Keratinocyte (primary cell): ENCODE results near the gene AADACL3. TPM values are rescaled to one million over a fixed set of nuclear protein-coding genes. Genes with fewer than 3 reads are reported as not detected.

Source experiments
- DNase-seq: peaks from one replicate; pipeline ENCODE4 v3.0.0-alpha.2; 2011; ENCODE audit warnings: low read depth, missing footprints, low spot score
- FAIRE-seq: peaks from 2 replicates; lab custom pipeline; 2011; peaks lifted over from hg19 to GRCh38; lab: Jason Lieb, UNC
- H2AFZ ChIP-seq: 2 replicates; pipeline ENCODE4 v1.6.0; 2012; ENCODE audit warnings: low read length, control low read depth, inconsistent platforms; ENCODE audit not compliant: control insufficient read depth
- H3K27ac ChIP-seq: 2 replicates; pipeline ENCODE4 v1.5.1; 2011; ENCODE audit warnings: low read length; ENCODE audit not compliant: control insufficient read depth, insufficient read depth
- H3K27me3 ChIP-seq: 3 replicates; pipeline ENCODE4 v1.6.0; 2011; ENCODE audit warnings: low read length; ENCODE audit not compliant: control insufficient read depth, insufficient read depth; ENCODE audit errors: extremely low read depth
- H3K36me3 ChIP-seq, 2 experiments: 2 replicates in 1 of 2; 3 replicates in 1 of 2; pipeline ENCODE4 v1.5.1; 2011; ENCODE audit warnings: low read length in 2 of 2, mild to moderate bottlenecking in 1 of 2; ENCODE audit not compliant: control insufficient read depth in 2 of 2, insufficient read depth in 2 of 2; ENCODE audit errors: extremely low read depth in 1 of 2
- H3K4me1 ChIP-seq: 3 replicates; pipeline ENCODE4 v1.5.1; 2011; ENCODE audit warnings: low read length; ENCODE audit not compliant: control insufficient read depth, insufficient read depth; ENCODE audit errors: extremely low read depth
- H3K4me2 ChIP-seq: 3 replicates; pipeline ENCODE4 v1.6.0; 2011; ENCODE audit warnings: low read depth, low read length; ENCODE audit not compliant: control insufficient read depth, insufficient read depth; ENCODE audit errors: extremely low read depth
- H3K4me3 ChIP-seq, 3 experiments: fragments of 200-600 bp in 1 of 3; sonication (generic) in 1 of 3; 2 replicates in 2 of 3; 3 replicates in 1 of 3; pipeline ENCODE4 v1.5.1; 2011 to 2016; ENCODE audit warnings: low read length in 3 of 3, mild to moderate bottlenecking in 3 of 3, control low read depth in 2 of 3, inconsistent platforms in 1 of 3, low read depth in 1 of 3, mixed read lengths in 1 of 3, mixed run types in 1 of 3, moderate library complexity in 1 of 3; ENCODE audit not compliant: control insufficient read depth in 2 of 3, insufficient read depth in 2 of 3; ENCODE audit errors: extremely low read depth in 1 of 3
- H3K79me2 ChIP-seq: 2 replicates; pipeline ENCODE4 v1.6.0; 2012; ENCODE audit warnings: low read length; ENCODE audit not compliant: control insufficient read depth, insufficient read depth
- H3K9ac ChIP-seq: 3 replicates; pipeline ENCODE4 v1.6.0; 2011; ENCODE audit warnings: low read length; ENCODE audit not compliant: control insufficient read depth, insufficient read depth; ENCODE audit errors: extremely low read depth
- H3K9me1 ChIP-seq: 3 replicates; pipeline ENCODE4 v1.6.0; 2011; ENCODE audit warnings: low read length; ENCODE audit not compliant: control insufficient read depth, insufficient read depth; ENCODE audit errors: extremely low read depth
- H3K9me3 ChIP-seq: 2 replicates; pipeline ENCODE4 v1.5.1; 2012; ENCODE audit warnings: low read depth, low read length; ENCODE audit not compliant: control insufficient read depth
- H4K20me1 ChIP-seq: 3 replicates; pipeline ENCODE4 v1.6.0; 2011; ENCODE audit warnings: low read length; ENCODE audit not compliant: control insufficient read depth, insufficient read depth; ENCODE audit errors: extremely low read depth
- EZH2 ChIP-seq: IDR thresholded peaks from one replicate; pipeline ENCODE4 v1.6.1; 2012; ENCODE audit warnings: inconsistent platforms, mild to moderate bottlenecking, low read length, moderate library complexity
- dilution Hi-C: fragments of 300-500 bp; cut with MboI; formaldehyde crosslinking; loops from one replicate; pipeline ENCODE4 v1.7.0; 2020; ENCODE audit warnings: low sequenced_read_pairs; ENCODE audit not compliant: extremely low pct_ligation_motif_present
- polyA plus RNA-seq, 5 experiments: library from polyadenylated mRNA; depleted of rRNA in 3 of 5; stranded (reverse) in 3 of 5; stranded (forward) in 1 of 5; unstranded in 1 of 5; fragments of >200 nt; gene quantifications; 1 replicate in 1 of 5; 2 replicates in 3 of 5; 3 replicates in 1 of 5; pipeline versions ENCODE4 v1.2.1 to v1.2.3, GENCODE V29; 2011 to 2012; ENCODE audit warnings: missing spikeins in 2 of 5, low read depth in 1 of 5, low replicate concordance in 1 of 5
- TF ChIP-seq, protein P1 (sequence below), 3 experiments: IDR thresholded peaks in 1 of 3; conservative IDR thresholded peaks in 1 of 3; optimal IDR thresholded peaks in 1 of 3; 2 replicates in 2 of 3; 3 replicates in 1 of 3; pipeline versions ENCODE3 to v1.5.1; 2011; ENCODE audit warnings: low read length in 3 of 3, mild to moderate bottlenecking in 3 of 3, moderate library complexity in 2 of 3, control low read depth in 1 of 3, inconsistent platforms in 1 of 3; ENCODE audit not compliant: insufficient read depth in 2 of 3; ENCODE audit errors: extremely low read depth in 1 of 3

Gene AADACL3
- polyA plus RNA-seq, 1 donor (not counting 4 experiments of a cell fraction or from before 2014, with no cell fraction given) = 0.03 TPM

- dilution Hi-C loops = no loop called here
- H4K20me1 ChIP-seq = no peaks in the 10 kb centered on the region
- FAIRE-seq = no peak
Measured at GRCh38 chr1:12761781-12762180, 45.9 kb downstream of the AADACL3 start.

GRCh38 chr1:12762766-12763165, 46.9 kb downstream of the AADACL3 start:
- Histone ChIP-seq H3K27ac (no peak overlapping the region), H3K79me2 (no peaks in the 10 kb centered on the region), H3K36me3 (no peaks in the 10 kb centered on the region), H4K20me1 (no peaks in the 10 kb centered on the region), H2AFZ (no peak overlapping the region), H3K4me2 (no peak overlapping the region), H3K4me1 (no peaks in the 10 kb centered on the region), H3K4me3 (no peak overlapping the region), H3K27me3 (no peaks in the 10 kb centered on the region), H3K9me3 (no peaks in the 10 kb centered on the region), H3K9me1 (no peaks in the 10 kb centered on the region), H3K9ac (no peak overlapping the region)
- FAIRE-seq = no peak
- TF ChIP-seq, protein P1, sequence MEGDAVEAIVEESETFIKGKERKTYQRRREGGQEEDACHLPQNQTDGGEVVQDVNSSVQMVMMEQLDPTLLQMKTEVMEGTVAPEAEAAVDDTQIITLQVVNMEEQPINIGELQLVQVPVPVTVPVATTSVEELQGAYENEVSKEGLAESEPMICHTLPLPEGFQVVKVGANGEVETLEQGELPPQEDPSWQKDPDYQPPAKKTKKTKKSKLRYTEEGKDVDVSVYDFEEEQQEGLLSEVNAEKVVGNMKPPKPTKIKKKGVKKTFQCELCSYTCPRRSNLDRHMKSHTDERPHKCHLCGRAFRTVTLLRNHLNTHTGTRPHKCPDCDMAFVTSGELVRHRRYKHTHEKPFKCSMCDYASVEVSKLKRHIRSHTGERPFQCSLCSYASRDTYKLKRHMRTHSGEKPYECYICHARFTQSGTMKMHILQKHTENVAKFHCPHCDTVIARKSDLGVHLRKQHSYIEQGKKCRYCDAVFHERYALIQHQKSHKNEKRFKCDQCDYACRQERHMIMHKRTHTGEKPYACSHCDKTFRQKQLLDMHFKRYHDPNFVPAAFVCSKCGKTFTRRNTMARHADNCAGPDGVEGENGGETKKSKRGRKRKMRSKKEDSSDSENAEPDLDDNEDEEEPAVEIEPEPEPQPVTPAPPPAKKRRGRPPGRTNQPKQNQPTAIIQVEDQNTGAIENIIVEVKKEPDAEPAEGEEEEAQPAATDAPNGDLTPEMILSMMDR (optimal IDR thresholded peaks at IDR 0.05 in 1 of 3, IDR thresholded peaks at IDR 0.05 in 1 of 3, conservative IDR thresholded peaks at IDR 0.05 in 1 of 3; ENCODE audit: extremely low read depth in 1 of 3, insufficient read depth in 2 of 3, low read length in 3 of 3) = no peak
- no peak for TF ChIP-seq EZH2
- no peak for DNase-seq
- dilution Hi-C loops = no loop called here

More at GRCh38 chr1:12761781-12762180, 45.9 kb downstream of the AADACL3 start:
- Histone ChIP-seq H3K9me3 (no peaks in the 10 kb centered on the region), H2AFZ (no peak overlapping the region), H3K27ac (no peak overlapping the region), H3K4me2 (no peak overlapping the region), H3K9me1 (no peaks in the 10 kb centered on the region), H3K27me3 (no peaks in the 10 kb centered on the region), H3K79me2 (no peaks in the 10 kb centered on the region), H3K4me1 (no peaks in the 10 kb centered on the region), H3K4me3 (no peak overlapping the region), H3K36me3 (no peaks in the 10 kb centered on the region), H3K9ac (no peak overlapping the region)
- DNase-seq = no peak
- TF ChIP-seq, protein P1 (optimal IDR thresholded peaks at IDR 0.05 in 1 of 3, IDR thresholded peaks at IDR 0.05 in 1 of 3, conservative IDR thresholded peaks at IDR 0.05 in 1 of 3; ENCODE audit: extremely low read depth in 1 of 3, insufficient read depth in 2 of 3, low read length in 3 of 3) = no peak
- TF ChIP-seq EZH2 = no peak
